HG03571 (cell line): ENCODE results near the gene CEP44.

Experiments
- ATAC-seq: cut with Tn5 transposase; IDR thresholded peaks from one replicate; pipeline ENCODE4 v1.9.1; 2021; ENCODE audit not compliant: unreplicated experiment

CEP44 gene

GRCh38 chr4:174283507-174284471 is at the start of gene CEP44, which contains the start of gene FBXO8:
Gene CEP44 (plus strand): TSS chr4:174283911. CDS start chr4:174299122, 15,211 bp downstream.
Gene FBXO8 (minus strand): TSS chr4:174283667. CDS start chr4:174263092, 20,575 bp downstream.
- ATAC-seq = peak; percentile 62

DNA sequence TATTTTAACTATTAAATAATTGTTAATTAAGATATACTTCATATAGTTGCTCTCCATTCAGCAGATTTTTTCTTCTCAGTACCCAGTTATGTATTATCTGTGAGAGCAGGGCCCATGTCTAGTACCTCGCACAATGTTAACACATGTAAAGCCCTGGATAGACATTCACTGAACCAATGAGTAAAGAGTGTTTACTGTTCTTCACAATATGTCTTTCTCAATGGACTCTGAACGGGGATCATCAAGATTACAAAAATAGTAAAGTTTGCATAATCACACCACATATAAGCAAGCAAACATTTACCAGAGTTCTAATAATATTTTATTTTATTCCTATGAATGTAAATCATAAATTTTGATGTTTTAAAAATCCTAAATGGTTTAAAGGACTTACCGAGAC is 47.4 kb upstream of the CEP44 start:
- no peak for ATAC-seq

DNA sequence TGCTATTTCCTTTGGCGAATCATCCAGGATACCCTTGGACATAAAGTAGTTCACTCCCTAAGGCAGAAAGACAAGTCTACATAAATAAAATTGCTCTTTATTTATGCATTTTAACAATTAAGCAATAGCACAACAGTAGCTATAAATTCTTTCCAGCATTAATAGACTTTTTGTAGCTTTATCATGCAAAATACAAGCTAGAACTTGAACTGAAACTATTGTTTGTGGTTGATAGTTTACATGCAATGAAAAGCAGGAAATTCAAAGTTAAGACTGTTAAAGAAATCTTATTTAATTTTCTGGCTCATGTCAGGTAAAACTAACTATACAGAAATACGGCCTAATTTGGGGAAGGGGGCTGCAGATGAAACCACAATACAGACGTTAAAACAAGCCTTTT is 42.5 kb upstream of the CEP44 start:
- no peak for ATAC-seq

- ATAC-seq = no peak
These were observed 39.3 kb upstream of the CEP44 start for GRCh38 chr4:174244441-174244840.

DNA sequence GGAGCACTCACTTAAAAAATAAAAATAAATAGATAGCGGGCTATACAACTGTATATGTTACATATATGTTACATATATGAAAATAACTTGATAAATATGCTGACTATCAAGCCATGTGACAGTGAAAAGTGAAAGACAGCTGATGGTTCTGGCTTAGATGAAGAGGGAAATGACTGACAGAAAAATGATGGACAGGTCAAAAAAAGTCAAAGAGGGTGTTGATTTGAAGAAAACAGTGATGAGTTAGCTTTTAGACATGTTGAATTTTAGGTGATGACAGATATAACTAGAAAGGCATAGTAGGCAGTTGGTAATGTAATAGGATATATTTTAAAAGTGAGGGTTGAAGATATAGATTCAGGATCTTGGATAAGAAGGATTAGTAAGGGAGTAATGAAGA is 38.0 kb upstream of the CEP44 start:
- no peak for ATAC-seq

DNA sequence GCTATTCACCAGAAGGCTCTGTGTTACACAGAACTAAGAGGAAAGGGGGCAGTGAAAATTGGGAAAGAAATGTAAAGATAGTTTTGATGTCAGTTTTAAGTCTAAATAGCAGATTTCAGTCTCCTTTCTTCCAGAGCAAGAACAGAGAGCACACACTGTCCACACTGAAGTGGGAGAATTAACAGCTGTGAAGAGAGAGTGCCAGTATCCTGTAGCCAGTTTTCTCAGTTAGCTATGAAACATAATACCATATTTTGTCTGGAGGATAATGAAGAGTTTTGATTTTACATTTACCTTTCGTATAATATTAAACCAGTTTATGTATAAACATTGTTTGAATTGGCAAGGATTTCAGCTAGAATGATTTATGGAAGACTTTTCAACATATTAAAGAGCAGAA is 35.3 kb upstream of the CEP44 start:
- ATAC-seq = no peak

- ATAC-seq = no peak
These were observed 31.3 kb upstream of the CEP44 start for GRCh38 chr4:174252412-174252811.

DNA sequence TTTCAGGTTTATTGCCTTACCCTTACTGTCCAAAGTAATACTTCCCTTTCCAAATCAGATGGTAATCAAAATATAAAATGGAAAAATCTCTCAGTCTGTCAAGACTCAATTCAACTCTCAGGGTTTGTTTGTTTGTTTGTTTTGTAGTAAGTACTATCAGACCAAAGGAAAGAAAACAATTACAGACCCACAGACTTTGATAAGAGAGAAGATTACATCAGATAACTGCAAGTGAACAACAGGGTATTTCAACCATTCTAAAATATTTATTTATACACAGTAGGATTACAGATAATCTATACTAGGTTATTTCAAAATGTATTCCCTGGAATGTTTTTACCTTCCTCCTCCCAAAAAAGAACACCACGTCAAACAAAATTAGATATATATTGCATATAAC is 29.1 kb upstream of the CEP44 start:
- ATAC-seq = no peak

- ATAC-seq = no peak
These were observed 28.3 kb upstream of the CEP44 start for GRCh38 chr4:174255374-174255773.

DNA sequence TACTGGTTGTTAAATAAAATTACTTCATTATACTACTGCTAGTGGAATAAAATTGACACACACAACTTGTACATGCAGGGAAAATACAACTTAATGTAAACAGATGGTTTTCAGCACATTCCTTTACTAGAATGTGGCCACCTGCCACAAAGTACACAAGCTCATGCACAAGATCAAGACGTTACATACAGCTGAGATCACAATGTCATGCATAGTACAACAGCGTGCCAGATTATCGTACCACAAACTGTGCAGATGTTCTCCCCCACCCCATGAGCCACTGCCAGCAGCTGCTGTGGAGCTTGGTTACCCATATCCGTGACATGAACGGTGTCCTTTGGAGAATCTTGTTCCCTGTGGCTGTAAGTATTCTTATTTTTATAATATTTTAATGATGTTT is 27.9 kb upstream of the CEP44 start:
- ATAC-seq = no peak

DNA sequence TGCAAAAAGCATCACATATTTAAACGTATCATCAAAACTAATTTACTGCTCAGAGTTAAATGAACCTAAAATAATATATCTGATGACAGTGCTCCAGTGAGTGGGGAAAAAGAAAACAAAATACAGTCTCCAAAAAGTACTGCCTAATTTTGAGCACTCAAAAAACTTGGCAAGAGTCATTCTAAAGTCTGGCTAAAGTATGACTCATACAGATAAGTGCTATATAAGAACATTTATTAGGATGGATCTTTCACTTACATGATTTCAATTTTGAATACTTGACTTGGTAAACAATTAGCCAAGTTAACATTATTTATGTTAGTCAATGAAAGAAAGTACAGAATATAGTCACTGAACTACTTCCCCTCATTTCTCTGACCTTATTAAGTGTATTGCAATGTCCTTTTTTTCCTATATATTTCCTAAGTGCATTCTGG is 27.4 kb upstream of the CEP44 start:
- ATAC-seq = no peak

- ATAC-seq = no peak
These were observed 24.1 kb upstream of the CEP44 start for GRCh38 chr4:174259580-174259979.

GRCh38 chr4:174260099-174260498 is 23.6 kb upstream of the CEP44 start:
- peak; percentile 82 for ATAC-seq

DNA sequence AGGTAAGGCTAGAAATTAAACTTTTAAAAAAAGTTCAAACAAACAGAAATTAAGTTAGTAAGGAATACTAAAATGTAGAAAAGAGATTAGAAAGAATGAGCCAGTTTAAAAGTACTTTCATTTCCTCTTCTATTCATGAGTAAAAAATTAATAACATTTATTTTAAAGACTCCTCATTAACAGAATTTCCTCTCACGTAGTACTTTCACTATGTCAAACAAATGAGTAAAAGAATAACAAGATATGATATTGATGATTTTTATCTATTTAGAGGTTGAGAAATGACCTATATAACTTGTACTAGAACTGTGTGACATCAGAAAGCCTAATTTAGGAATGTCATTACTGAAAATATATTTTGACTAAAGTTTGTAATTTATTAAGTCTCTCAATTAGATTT is 22.3 kb upstream of the CEP44 start:
- ATAC-seq = peak; percentile 61

- ATAC-seq = no peak
These were observed 20.9 kb upstream of the CEP44 start for GRCh38 chr4:174262624-174263444.

GRCh38 chr4:174263445-174263736 is 20.3 kb upstream of the CEP44 start:
- ATAC-seq = no peak

DNA sequence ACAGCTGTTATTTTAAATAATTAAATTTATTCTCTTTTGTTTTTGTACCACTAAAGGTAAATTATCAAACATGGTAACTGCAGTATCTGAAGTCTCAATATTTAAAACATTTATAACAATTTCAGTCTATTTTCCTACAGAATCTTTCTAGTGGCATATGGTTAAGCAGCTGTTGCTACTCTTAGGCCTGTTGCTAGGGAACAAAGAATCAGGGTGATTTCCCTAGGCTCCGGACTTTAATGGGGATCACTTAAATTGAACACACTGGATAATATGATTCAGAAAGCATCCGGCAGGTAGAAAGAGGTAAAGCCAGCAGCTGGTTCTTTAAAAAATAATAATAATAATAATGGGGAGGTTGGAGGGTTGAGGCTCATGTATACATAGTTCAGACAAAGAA is 17.8 kb upstream of the CEP44 start:
- no peak for ATAC-seq

DNA sequence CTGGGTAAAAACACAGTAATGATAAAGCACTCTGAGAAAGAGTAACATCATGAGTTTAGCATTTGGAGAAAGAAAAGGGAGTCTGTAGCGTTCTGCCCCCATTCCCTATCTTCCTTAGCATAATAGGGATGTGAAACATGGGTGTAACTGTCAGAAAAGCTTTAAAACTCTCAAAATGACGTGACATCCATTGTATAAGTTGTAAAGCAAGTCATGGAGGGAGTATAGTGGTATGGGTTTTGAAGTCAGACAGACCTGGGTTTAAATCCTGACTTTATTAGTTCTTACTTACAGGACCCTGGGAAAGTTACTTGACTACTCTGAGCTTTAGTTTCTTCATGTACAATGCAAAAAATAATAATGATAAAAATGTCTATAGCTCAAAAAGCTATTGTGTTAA is 17.3 kb upstream of the CEP44 start:
- no peak for ATAC-seq

DNA sequence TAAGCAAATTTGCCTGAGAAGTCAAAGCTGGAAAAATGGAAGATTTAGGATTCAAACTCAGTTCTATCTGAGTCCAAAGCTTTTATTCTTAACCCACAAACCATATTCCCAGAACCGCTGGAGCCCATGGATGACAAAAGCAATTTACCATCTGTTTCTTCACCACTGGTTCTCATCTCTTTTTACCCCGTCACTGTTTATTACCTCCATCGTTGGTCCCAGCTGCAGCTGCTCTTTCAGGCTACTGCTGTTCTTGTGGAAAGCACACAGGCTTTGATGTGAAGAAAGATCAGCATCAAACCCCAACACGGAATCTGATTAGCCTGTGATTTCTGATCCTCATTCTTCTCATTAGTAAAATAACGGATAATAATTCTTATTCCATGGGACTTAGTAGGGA is 9.8 kb upstream of the CEP44 start:
- no peak for ATAC-seq

- no peak for ATAC-seq
These were observed 9.3 kb upstream of the CEP44 start for GRCh38 chr4:174274436-174274835.

- no peak for ATAC-seq
These were observed 8.6 kb upstream of the CEP44 start for GRCh38 chr4:174275101-174275500.

- no peak for ATAC-seq
These were observed 6.3 kb upstream of the CEP44 start for GRCh38 chr4:174277433-174277832.
